SH-SY5Y (cell line): Measurements from ENCODE around the gene NOL9.

ENCODE experiments used
- GATA2 ChIP-seq: IDR thresholded peaks from 2 replicates; pipeline ENCODE4 v1.6.1; 2011; ENCODE audit warnings: mild to moderate bottlenecking, low read depth, low read length
- GATA3 ChIP-seq: IDR thresholded peaks from 2 replicates; pipeline ENCODE4 v1.6.1; 2011; ENCODE audit warnings: low read depth, mild to moderate bottlenecking, low read length, moderate library complexity

The NOL9 gene

GRCh38 chr1:6488602-6489382, 65.5 kb downstream of the NOL9 start:
- TF ChIP-seq GATA3 (no peak), GATA2 (no peak)

DNA sequence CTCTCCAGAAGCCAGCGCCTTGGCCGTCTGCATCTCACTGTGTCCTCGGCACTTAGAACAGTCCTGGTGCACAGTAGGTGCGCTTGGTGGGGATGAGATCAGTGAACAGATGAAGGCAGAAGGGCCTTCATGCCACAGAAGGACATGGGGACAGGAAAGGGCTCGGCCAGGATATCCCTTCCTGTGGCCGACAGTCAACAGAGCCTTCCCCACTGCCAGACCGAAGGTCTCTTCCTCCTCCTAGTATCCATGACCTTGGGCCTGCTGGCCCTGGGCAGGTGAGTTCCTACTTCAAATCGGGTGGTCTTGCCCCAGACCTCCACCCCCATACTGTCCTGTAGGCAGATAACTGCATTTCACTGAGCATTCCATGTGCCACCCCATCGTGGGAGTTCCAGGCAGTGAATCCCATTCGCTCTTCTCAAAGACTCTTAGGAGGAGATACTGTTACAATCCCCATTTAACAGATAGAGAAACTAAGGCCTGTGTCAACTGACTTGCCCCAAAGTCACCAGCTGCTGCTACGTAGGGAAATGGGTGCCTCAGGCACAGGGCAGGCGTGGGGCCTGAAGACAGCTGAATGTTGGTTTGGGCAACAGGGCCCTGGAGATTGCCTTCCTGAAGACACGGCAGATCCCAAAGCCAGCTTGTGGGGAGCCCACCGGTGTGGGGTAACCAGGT, 66.4 kb downstream of the NOL9 start:
- TF ChIP-seq GATA2 (no peak), GATA3 (no peak)

DNA sequence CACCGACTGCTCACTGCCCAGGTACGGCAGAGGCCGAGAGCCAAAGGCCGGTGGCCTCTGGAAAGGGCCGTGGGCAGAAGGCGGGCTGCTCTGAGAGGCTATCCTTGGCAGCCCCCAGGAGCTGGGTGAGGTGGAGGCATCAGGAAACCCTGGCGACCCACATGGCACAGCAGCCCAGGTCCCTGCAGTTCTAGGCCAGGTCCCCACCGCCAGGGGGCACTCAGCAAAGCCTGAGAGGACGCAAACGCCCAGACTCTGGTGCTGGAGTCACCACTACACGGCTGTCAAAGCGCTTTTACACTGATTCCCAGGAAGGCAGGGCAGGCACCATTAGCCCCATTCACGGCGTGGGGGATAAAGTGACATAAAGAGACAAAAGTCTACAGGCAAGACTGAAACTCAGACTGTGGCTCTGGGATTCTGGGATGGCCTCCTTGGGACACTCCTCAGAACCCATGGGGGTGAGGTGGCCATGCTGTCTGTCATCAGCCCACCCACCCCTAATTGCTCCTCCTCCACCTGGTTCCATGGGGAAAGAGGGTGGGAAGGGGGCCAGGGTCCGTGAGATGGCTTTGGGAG, 67.8 kb downstream of the NOL9 start:
- TF ChIP-seq GATA3 = no peak
- TF ChIP-seq GATA2 = no peak

- TF ChIP-seq GATA2 (no peak), GATA3 (no peak)
Observed at GRCh38 chr1:6485168-6486101, 68.9 kb downstream of the NOL9 start.

GRCh38 chr1:6484826-6485167, 69.5 kb downstream of the NOL9 start:
- TF ChIP-seq GATA3 = no peak
- TF ChIP-seq GATA2 = no peak

- TF ChIP-seq GATA2 (no peak), GATA3 (no peak)
Observed at GRCh38 chr1:6483761-6484117, 70.6 kb downstream of the NOL9 start.

DNA sequence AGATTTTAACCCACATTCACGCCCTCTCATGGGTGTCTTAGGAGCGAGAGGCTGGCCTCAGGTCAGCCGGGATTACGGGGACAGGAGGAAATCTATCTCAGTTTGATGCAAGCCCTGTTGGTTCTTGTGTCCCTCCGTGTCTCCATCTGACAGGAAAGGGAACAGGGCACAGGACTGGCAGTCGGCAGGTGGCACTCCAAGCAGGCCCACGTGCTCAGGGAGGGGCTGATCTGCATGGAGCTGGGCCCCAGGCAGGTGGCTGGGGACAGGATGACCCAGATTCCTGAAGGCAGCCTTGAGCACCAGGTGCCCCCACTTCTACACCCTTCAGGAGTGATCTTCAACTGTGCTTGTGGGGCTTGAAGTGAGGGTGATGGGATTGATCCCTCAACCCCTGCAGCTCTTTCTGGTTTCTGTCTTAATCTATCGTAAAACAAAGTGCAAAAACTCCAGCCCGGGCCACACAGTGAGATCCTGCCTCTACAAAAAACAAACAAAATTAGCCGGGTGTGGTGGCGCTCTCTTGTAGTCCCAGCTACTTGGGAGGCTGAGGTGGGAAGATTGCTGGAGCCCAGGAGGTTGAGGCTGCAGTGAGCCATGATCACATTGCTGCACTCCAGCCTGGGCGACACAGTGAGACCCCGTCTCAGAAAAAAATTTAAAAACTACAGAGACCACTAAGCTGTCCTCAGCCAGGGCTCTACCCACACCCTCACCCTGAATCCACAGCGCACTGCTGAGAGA, 71.1 kb downstream of the NOL9 start:
- TF ChIP-seq GATA2 (no peak), GATA3 (no peak)

- TF ChIP-seq GATA2 (no peak), GATA3 (no peak)
Observed at GRCh38 chr1:6481820-6482219, 72.5 kb downstream of the NOL9 start.

- TF ChIP-seq GATA2 (no peak), GATA3 (no peak)
Observed at GRCh38 chr1:6477039-6477820, 77.1 kb downstream of the NOL9 start.

GRCh38 chr1:6476483-6476882, 77.8 kb downstream of the NOL9 start:
- TF ChIP-seq GATA3 = no peak
- no peak for TF ChIP-seq GATA2

DNA sequence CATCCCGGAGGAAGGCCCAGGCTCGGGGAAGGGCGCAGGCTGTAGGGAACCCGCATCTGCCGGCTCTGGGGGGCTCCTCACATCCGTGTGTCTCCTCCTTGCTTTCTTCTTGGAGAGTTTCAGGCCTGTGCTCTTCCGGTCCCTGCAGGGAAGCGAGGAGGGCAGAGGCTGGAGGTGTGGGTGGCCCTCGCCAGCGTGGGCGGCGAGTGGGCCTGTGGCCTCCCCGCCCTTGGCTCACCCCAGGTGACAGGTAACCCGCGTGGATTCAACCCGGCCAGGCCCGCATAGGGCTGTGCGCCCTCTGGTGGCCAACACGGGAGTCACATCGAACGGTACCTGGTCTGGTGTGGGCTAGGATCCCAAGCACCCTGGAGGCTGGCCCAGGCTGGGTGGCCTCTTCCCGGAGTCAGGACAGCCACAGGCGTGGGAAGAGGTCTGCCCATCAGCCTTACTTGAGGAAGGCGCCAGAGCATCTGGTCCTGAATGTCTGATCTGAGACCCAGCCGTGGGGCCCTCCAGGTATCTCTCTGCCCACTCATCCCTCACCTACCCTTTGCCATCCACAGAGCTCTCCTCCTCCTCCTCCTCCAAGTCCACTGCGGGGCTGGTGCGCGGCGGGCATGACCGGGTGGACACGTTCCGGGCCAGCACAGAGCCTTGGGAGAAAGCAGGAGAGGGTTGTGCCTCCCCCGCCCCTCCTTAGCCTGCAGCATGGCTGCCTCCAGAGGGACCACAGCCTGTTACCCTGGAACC, 78.8 kb downstream of the NOL9 start:
- TF ChIP-seq GATA3 = no peak
- TF ChIP-seq GATA2 = no peak

DNA sequence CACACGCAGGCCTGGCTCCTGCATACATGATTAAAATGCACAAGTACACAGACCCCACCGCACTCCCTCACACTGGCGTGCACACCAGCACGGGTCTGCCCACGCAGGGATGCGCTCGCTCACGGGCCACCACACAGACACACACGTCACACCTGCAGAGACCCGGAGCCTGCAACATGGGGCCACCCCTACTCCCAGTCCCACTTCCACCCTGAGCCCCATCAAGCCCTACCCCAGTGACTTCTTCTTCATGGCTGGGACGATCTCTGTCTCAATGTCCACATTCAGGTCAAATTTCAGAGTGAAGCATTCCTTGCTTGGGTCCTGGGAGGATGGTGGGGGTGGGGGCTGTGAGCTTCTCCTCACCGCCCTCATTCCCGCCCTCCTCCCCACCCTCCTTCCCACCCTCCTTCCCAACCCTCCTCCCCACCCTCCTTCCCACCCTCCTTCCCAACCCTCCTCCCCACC, 79.5 kb downstream of the NOL9 start:
- TF ChIP-seq GATA2 (no peak), GATA3 (no peak)

- TF ChIP-seq GATA2 (no peak), GATA3 (no peak)
Observed at GRCh38 chr1:6473974-6474814, 80.1 kb downstream of the NOL9 start.
